ENCODE results near the gene PRPS1.
A peak's percentile ranks its signal among the peaks of the same experiment; 100 is the strongest.

DNA sequence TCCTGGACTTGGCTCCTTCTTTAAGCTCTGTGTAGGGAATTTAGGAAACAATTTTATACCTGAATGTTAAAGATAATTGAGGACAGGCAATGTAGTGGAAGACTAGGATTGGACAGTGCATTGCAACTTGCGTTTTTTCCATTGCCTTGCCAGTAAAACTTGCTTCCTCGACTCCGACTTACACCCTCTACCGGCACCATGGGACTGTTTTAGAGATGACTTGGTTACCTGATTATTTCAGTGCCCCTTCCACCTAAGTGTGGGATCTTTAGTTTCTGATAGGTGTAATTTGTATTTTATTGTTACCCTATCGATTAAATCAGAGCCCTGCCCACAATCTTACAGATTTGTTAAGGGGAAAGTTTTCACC is 1.2 kb downstream of the PRPS1 start:
- TF ChIP-seq, protein P1, sequence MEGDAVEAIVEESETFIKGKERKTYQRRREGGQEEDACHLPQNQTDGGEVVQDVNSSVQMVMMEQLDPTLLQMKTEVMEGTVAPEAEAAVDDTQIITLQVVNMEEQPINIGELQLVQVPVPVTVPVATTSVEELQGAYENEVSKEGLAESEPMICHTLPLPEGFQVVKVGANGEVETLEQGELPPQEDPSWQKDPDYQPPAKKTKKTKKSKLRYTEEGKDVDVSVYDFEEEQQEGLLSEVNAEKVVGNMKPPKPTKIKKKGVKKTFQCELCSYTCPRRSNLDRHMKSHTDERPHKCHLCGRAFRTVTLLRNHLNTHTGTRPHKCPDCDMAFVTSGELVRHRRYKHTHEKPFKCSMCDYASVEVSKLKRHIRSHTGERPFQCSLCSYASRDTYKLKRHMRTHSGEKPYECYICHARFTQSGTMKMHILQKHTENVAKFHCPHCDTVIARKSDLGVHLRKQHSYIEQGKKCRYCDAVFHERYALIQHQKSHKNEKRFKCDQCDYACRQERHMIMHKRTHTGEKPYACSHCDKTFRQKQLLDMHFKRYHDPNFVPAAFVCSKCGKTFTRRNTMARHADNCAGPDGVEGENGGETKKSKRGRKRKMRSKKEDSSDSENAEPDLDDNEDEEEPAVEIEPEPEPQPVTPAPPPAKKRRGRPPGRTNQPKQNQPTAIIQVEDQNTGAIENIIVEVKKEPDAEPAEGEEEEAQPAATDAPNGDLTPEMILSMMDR (optimal IDR thresholded peaks at IDR 0.05 in 1 of 3, IDR thresholded peaks at IDR 0.05 in 1 of 3, conservative IDR thresholded peaks at IDR 0.05 in 1 of 3; ENCODE audit: extremely low read depth in 1 of 3, insufficient read depth in 2 of 3, low read length in 3 of 3) = peak in 2 of 3 experiments; percentile 2 to 30
- TF ChIP-seq EZH2 (IDR thresholded peaks at IDR 0.05; ENCODE audit: low read length) = no peak
